Fibroblast of skin of right biceps (primary cell): ENCODE results near the gene ATP8A2.

ENCODE experiments used
- DNase-seq: peaks from one replicate; pipeline ENCODE4 v3.0.0-alpha.2; 2013

The ATP8A2 gene

DNA sequence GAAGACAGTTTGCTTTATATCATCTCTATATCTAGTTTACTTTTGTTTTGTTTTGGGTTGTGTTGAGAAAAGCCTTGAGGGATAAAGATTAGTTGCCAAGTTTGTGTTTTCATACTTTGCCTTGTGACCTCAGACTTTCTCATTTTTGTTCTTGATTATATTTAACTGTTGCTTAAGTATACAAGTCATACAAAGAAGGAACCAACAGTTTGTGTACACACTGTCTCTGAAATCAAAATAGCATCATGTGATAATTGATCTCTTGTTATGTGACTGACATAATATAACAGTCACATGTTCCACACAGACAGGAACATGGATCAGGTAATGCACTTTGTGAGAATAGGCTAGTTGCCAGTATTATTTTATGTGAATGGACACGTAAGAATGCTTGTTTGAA is 609.3 kb downstream of the ATP8A2 start:
- DNase-seq, result no peak

DNA sequence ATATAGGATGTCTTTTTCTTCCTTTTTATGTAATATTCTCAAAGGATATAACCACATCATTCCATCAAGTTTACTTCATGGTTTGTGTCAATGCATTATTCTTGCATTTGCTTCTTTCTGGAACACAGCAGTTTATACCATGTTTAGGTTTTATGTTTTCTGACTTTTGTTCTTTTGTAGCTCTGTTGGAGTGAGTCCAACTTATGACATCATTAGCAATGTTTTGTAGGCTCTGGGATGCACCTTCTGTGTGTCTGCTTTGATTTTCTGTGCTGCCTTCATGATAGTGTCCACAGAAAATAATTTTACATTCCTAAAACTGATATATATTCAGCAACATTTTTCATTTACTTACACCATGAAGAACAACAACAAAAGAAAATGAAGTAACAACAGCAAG is 611.1 kb downstream of the ATP8A2 start:
- no peak for DNase-seq

DNA sequence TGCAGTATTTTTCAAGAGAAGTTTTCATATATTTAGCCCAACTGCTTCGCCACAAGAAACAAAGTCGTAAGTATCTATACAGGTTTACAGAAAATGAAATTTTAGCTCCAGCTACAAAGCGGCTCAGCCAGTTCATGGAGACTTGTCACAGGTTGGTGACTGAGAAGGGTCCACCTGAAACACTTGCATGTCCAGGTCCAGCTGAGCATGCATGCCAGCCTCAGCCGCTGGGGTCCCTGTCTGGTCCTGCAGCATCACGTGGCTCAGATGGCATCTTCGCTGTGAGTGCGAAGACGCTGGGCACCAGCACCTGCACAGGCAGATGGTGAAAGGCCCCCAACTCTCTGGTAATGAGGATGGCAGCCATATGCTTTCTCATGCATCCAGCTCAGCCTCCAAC is 616.2 kb downstream of the ATP8A2 start:
- DNase-seq, result no peak

DNA sequence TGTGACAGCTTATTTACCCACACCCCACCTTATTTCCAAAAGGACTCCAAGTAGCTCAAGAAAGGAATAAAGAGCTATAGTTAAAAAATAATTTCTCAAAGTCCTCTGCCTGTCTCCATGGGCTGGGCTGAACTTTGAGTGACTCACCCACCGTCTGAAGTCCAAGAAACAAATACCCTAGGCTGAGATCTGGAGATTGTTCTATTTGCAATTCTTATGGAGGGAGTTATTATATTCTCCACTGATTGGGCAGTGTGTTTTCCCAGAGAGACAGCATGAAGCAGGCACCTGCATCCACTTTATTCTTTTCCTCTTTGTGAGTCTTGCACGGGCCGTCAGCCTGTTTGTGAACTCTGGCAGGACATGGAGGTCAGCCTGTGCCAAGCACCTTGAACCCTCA is 616.9 kb downstream of the ATP8A2 start:
- no peak for DNase-seq

DNA sequence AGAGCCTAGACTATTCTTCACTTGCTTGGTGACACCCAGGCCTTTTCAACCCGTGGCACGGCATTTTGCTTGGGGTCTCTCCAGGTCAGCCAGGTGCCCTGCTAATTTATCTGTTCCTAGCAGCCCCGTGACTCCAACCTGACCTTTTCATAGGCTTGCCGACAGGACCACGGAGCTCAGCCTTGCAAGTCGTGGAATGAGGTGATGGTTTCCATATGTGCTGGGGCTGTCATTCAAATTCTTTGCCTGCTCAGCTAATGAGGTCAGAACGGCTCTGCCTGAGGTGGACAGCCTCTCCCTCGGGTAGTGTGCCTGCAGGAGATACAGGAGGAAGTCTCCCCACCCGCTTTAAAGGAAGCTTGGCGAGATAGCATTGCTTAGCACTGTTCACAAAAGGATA is 619.0 kb downstream of the ATP8A2 start:
- DNase-seq, result peak; percentile 48

DNA sequence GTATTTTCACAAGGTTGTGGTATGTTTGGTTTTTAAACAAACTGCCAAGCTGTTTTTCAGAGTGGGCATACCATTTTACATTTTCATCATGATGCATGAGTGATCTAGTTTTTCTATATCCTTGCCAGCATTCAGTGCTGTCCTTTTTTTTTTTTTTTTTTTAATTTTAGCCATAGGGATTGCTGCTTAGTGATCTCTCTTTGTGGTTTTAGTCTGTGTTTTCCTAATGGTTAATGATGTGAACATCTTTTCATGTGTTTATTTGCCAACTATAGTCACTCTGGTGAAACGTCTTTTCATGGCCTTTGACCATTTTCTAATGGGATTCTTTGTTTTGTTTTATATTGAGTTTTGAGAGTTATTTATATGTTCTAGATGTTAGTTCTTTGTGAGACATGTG is 620.3 kb downstream of the ATP8A2 start:
- DNase-seq, result peak; percentile 9

DNA sequence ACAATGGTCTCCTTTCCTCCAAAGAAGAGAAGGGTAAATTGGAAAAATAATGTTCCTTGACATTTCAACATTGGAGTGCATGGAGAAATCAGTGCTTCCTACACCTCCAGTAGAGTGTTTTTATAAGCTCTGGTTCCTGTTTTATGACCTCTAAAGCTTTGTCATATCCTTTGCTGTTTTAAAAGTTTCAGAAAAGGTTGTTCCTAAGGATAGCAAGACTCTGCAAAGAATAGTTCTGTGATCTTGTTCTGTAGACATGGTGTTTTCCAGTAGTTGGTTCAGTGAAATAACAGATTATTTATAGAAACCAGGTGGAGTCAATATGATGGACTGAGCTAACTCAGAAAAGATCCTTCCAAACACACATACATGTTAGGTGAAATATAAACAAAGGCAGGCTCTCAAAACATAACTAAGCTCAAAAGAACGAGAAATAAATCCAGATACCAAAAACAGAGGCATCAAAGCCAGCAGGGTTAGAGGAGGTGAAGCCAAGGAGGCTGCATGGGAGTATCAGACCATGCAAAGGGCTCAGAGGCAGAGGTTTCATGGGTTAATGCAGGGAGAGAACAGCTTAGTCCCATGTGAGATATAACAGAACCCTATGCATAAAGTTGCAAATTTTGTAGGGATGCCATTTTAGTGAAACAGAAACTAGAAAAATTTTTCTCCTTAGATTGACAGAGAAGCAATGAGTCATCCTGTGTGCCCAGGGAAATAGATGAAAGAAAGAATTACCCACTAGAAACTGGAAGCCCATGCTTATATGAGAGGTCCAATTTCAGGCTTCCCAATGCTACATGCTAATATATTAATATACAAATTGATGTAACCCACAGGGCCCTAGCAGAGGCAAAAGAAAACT is 635.7 kb downstream of the ATP8A2 start:
- DNase-seq, result no peak

DNA sequence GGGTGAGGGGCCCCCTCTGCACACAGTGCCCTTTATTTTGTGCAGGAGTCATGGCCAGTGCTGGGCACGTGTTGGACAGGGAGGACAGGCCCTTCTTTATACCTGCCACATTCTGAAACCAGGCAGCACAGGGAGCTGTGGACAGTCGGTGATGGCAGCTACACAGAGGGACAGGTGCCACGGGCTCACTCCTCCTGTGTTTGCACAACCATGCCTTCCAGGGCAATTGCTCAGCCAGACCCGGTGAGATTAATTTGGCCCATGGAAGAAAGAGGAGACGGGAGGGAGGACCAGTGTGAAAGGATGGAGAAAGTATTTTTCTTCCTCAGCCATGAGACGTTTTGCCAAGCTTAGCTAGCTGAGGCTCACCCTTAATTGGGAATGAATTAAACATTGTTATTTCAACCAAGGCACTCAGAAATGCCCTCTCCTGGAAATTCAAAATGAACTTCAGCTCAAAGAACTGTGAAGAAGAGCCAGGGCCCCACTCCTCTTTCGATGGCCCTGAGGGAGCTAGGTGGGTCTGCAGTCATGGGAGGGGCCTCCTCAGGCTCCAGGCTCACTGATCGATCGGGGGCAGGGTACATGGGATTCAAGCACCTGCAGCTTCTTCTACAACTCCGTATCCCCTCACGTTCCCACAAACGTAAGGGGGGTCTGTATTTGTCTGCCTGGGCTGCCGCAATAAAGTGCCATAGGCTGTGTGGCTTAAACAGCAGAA is 638.9 kb downstream of the ATP8A2 start:
- DNase-seq, result no peak

DNA sequence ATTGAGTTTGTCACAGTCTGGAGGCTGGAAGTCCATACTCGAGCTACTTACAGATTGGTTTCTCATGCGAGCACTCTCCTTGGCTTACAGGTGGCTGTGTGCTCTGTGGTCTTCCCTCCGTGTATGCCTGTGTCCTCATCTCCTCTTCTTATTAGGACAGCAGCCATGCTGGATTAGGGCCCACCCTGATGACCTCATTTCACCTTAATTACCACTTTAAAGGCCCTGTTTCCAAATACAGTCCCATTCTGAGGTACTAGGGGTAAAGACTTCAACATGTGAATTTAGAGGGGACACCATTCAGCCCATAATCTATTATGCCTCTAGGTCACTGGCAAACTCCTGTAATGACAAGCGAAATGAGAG is 639.4 kb downstream of the ATP8A2 start:
- no peak for DNase-seq

DNA sequence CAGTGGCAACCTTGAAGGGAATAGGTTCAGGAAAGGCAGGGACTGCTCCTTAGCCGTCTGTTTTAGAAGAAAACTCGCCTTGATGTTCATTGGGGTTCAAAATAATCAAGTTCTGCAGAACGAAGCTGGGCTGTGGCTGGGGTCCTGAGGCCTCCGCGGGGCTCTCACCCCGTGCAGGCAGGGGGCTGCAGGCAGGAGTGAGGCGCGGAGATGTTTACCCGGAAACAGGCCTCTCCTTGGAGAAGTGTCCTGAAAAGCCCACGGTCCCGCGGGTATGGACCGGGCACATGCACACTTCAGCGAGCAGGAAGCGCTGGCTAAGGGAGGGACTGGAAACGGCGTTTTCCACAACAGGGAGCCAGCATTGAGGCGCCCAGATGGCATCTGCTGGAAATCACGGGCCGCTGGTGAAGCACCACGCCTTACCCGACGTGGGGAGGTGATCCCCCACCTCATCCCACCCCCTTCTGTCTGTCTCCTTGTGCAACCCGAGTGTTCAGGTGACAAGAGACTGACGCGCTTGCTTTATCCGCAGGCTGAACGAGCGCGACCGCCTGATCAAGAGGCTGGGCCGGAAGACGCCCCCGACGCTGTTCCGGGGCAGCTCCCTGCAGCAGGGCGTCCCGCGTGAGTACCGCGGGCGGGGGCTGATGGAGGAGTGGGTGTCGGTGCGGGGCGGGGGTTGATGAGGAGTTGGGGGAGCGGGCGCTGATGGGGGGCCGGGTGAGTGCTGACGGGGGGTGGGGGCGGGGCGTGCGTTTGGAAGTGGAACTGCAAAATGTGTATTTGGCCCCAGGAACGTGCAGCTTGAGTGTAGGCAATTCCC is 640.4 kb downstream of the ATP8A2 start:
- no peak for DNase-seq

DNA sequence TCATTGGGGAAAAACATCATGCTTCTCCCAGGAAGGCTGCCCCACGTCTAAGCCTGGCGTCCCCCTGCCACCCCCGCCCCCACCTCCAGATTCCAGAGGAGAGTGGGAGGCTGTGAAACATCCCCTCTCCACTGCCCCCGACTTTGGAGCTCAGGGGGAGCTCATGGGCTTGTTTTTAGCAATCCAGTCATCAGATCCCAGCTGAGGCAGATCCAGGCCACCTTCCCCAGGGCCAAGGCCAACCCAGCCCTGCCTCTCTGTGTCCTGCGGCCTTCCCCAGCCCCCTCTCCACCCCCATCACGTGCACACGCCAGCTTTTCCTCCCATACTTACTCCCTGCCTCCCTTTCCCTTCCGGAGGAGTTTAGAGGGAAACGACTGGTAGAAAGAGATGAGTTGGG is 641.2 kb downstream of the ATP8A2 start:
- no peak for DNase-seq

DNA sequence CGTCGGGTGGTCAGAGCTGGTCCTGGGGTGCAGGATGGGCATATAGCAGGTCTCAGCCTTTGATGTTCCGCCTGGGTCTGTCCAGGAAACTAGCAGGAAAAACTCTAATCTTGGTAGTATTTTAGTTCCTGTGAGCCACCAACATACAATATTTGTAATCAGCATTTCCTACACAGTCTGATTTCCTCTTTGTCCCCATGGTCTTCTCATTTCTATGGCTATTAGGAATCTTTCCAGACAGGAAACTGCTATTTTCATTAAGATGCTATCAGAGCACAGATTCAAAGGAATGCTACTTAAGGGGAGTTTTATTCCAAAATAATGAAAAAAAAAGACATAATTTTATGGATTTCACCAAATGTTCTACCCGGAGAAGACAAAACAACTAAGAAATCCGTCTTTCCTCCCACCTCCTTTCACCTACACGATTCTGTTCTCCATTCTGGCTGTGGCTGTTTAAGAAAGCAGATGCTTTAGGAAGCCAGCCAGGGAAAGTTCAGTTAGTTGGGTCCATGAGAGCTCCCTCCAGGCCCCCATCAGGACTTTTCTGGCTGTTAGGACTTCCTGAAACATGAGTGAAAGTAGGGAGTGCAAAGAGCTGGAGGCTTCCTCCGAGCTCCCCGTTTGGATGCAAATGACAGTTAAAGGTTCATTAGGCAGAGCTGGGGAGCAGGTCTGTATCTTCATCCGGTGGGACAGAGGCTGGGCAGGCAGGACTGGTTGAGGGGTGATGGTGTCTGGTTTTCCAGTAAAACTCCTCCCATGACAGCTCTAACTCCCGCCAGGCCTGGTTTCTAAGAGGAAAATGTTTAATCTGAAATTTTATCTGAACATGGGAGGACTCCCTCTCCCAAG is 643.7 kb downstream of the ATP8A2 start:
- no peak for DNase-seq

DNA sequence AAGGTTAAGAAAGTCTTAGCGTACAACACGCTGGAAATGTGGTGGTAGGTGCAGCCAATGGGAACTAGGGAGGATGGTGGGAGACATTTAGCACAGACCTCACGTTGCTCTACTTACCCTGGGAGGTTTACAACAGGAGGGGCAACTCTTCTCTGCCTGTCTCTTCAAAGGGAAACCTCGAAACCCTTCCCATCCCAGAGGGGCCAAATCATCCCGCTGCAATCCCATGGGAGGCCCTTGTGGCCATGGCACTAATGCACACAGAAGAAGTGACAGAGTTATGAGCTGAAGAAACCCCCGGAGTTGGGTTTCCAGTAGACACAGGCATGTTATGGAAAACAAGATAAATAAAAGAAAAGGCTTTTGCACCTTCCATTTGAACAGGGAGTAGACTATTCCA is 644.4 kb downstream of the ATP8A2 start:
- no peak for DNase-seq

DNA sequence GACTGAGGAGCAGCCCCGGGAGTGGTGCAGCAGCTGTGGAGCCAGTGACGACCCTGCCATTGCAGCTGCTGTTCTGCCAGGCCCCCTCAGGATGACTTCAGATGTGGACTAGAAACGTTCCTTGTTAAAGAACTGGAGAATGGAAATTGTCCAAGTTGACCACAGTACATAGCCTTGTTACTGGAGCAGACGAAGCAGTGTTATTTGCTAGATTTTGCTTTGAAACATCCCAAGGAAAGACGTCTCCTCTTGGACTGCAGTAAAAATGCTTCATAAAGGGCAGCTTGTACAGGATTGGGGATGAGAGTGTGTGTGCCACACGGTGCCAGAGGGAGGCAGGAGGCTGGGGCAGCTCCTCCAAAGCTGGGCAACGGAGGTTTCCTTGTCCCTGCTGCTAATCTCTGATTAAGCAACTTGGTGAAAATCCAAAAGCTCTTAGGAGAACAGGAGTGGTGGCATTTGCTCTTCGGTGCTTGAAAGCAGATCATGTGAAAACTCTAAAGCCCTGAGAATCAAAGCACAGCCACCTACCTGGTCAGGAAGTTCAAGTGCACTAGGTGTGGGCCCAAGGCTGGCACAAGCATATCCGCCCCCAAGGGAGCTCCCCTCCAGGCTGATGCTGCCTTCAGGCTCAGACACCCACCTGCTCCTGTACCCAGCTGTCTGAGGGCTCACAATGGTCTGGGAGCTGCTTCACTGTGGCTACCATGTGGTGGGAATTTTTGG is 645.6 kb downstream of the ATP8A2 start:
- no peak for DNase-seq

DNA sequence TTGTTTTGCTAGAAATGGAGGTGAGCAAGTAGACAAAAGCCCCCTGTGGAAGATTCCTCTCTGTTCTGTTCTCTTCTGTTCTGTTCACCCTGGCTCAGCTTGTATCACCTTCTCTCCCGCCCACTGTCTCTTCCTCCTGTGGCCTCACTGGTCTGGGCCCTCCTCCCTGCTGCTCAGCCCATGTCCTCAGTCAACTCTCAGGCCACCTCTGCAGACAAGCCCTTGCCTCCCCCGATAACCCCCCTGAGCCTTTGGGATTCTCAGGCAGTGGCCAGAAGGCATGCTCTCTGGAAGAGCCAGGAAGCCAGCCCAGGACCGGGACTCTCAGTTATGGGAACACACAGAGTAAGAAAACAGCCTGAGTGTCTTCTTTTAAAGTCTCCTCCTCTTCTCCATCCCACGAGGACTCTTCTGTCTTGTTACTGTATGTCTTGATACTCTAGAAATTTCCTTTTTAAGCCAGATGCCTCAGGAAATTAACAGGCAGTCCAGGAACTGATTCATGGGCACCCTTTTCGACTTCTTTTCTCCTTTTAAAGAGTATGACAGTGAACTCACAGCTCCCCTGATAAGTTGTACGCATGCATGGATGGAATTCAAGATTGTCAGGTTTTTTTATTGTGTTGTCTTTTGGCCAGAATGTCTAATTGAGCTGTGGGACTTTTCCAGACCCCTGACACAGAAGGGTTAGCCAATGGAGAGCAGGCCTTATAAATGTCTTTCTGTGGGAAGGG is 646.3 kb downstream of the ATP8A2 start:
- DNase-seq, result peak; percentile 12

DNA sequence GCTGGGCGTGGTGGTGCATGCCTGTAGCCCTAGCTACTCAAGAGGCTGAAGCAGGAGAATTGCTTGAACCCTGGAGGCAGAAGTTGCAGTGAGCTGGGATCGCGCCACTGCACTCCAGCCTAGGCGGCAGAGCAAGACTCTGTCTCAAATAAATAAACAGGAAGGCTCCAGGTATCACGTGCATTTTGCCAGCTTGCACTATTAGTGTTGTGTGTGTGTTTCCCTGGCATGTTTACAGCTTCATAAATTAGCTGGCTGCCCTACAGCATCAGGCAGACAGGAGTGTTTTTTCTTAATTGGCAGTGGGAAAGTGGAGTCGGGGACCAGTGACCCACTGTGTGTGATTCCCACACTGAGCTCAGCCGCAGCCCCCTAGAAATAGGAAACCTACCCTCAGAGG is 647.5 kb downstream of the ATP8A2 start:
- DNase-seq, result no peak

DNA sequence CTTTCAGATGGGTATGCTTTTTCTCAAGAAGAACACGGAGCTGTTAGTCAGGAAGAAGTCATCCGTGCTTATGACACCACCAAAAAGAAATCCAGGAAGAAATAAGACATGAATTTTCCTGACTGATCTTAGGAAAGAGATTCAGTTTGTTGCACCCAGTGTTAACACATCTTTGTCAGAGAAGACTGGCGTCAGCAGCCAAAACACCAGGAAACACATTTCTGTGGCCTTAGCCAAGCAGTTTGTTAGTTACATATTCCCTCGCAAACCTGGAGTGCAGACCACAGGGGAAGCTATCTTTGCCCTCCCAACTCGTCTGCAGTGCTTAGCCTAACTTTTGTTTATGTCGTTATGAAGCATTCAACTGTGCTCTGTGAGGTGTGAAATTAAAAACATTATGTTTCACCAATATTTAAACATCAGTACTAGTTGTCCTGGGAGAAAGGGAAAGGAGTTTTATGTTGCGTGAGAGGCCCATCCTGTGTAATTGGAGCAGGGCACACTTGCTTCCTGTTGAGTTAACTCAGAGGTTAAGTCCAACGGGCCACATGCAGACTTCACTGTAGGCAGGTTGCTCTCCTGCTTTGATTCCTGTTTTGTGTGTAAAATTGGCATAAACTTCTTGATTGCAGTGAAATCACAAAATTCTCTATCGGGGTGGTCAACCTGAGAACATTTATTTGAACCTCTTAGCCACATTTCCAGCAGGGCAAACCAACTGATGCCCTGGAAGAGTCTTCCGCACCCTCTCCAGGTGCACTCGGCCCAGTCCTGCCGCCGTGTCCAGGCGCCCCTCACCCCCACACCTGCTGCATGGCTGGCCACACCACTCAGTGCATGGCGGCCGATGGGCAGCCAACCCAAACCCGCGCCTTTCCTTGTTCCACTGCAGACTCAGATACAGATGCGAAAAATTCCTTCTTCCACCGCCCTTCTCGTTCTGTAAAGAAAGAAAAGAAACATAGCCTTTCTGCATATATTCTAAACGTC is 648.4 kb downstream of the ATP8A2 start:
- peak; percentile 88 for DNase-seq

DNA sequence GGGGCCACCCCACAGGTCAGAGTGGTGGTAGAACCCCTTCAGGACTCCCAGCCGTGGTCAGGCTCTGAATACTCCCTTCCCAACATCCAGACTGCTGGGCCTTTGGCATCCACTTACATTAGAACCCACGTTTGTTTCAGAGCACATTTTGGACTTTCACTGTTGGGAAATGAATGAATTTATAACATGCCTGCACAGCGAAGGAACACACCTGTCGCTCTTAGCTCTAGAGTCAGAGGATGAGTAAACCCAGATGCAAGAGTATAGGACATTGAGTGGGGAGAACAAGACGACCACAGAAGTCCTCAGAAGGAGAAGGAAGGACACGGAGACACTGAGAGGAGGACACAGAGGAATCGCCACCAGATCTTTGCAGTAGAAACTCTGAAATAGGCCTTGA is 649.1 kb downstream of the ATP8A2 start:
- DNase-seq, result no peak

DNA sequence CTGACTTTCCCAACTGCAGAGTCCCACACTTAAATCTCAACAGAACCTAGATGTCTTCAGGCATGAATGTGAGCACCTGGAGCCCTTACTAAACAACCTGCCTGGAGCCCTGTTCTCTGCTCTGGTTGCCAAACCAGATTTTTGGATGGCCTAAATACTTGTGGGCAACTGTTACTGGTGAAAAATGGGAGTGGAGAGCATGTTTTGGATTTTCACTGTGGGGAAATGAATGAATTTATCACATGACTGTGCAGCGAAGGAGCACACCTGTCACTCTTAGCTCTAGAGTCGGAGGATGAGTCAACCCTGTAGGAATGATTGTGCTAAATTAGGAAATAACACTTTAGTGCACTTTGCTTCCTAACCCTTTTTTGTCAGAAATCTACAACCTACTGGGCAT is 649.7 kb downstream of the ATP8A2 start:
- DNase-seq, result no peak

DNA sequence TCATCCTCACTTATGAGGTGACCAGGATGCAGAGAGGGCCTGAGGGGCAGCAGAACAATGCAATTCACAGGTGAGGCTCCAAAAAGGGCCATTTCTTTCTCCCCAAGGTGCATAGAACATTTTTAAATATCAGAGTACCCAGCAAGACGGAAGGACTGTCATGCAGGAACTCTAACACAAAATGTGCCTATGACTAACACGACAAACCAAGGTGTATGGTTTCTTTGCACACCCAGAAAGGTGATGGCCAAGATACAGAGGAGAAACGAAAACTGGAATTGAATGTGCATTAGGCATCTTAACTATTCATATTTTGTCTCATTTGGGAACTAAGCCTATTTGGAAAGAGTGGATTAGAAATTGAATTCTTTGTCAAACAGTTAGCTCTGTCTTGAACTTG is 650.2 kb downstream of the ATP8A2 start:
- DNase-seq, result no peak
